HEK293 (cell line): Measurements from ENCODE around the gene CRYGN.

Source experiments
- ZNF274 ChIP-seq, 2 experiments: fragments of 200-500 bp in 1 of 2; fragments of 450-650 bp in 1 of 2; sonication (Bioruptor generic) in 1 of 2; formaldehyde crosslinking in 1 of 2; IDR thresholded peaks; 2 replicates each; pipeline versions ENCODE4 v1.5.1 to v1.6.1; 2014 to 2016; ENCODE audit warnings: borderline replicate concordance in 1 of 2, inconsistent platforms in 1 of 2, low read length in 1 of 2, missing biosample characterization in 1 of 2, missing genetic modification characterization in 1 of 2
- TF ChIP-seq, protein P1 (sequence below): fragments of 450-650 bp; formaldehyde crosslinking; IDR thresholded peaks from 2 replicates; pipeline ENCODE4 v1.5.1; 2016; ENCODE audit warnings: missing biosample characterization, missing genetic modification characterization

DNA sequence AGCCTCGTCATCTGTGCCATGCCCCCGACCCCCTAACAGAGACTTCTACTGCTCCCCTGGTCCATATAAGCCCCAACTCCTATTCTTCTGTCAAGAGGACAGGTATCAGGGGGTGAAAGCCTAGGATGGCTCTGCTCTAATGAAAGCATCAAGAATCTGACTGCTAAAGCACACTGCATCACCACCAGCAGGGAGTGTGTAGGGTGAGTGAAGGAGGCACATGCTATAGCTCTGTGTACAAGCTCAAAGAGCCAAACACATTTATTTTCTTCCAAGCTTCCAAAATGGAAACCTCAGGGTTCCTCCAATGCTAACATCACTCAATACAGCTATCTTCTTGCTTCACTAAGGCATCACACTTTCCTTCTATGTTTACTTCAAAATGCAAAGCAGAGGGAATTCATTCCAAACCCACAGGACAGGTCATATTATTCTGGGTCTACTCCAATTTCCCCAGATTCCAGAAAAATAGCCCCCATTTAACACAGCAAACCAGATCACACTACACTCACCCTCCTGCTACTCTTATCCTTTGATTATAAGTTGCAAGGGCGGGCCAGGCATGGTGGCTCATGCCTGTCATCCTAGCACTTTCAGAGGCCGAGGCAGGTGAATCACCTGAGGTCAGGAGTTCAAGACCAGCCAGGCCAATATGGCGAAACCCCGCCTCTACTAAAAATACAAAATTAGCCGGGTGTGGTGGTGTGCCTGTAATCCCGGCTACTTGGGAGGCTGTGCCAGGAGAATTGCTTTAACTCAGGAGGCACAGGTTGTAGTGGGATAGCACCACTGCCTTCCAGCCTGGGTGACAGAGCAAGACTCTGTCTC lies 43.2 kb upstream of the CRYGN start:
- no peak for TF ChIP-seq ZNF274 (IDR thresholded peaks at IDR 0.05; ENCODE audit: low read length)
- TF ChIP-seq ZNF274 (tag by site-specific recombination; IDR thresholded peaks at IDR 0.05; ENCODE audit: borderline replicate concordance) = no peak
- TF ChIP-seq, protein P1, sequence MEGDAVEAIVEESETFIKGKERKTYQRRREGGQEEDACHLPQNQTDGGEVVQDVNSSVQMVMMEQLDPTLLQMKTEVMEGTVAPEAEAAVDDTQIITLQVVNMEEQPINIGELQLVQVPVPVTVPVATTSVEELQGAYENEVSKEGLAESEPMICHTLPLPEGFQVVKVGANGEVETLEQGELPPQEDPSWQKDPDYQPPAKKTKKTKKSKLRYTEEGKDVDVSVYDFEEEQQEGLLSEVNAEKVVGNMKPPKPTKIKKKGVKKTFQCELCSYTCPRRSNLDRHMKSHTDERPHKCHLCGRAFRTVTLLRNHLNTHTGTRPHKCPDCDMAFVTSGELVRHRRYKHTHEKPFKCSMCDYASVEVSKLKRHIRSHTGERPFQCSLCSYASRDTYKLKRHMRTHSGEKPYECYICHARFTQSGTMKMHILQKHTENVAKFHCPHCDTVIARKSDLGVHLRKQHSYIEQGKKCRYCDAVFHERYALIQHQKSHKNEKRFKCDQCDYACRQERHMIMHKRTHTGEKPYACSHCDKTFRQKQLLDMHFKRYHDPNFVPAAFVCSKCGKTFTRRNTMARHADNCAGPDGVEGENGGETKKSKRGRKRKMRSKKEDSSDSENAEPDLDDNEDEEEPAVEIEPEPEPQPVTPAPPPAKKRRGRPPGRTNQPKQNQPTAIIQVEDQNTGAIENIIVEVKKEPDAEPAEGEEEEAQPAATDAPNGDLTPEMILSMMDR = no peak
